IMR-90 (cell line): ENCODE results near the gene OTUD7B. TPM values are rescaled to one million over a fixed set of nuclear protein-coding genes. Genes with fewer than 3 reads are reported as not detected.

Source experiments
- ATAC-seq: fragments of 200-7000 bp; cut with Tn5 transposase; 2 replicates; pipeline ENCODE4 v1.9.1; 2020; ENCODE audit warnings: low read depth, mild to moderate bottlenecking, moderate library complexity
- BruUV-seq: library from RNA; stranded (reverse); fragments of 400-500 nt; replicated peaks from 2 replicates; lab custom pipeline; 2021; lab: Mats Ljungman, UMichigan
- CTCF ChIA-PET: fragments of 300-600 bp; formaldehyde crosslinking; extraction: SDS; loops from one replicate; lab custom pipeline; 2021; ENCODE audit warnings: antibody characterized with exemption; lab: Yijun Ruan, JAX
- POLR2A ChIA-PET: fragments of 300-600 bp; sonication (Branson Sonifier 250); formaldehyde crosslinking; loops from one replicate; lab custom pipeline; 2022; ENCODE audit warnings: antibody characterized with exemption; ENCODE audit not compliant: unreplicated experiment; lab: Charles Lee
- DNase-seq: peaks from one replicate; pipeline ENCODE4 v3.0.0; 2013
- H2AFZ ChIP-seq: replicated peaks from 2 replicates; pipeline ENCODE3; 2013; ENCODE audit warnings: low read length, mild to moderate bottlenecking; ENCODE audit not compliant: poor library complexity
- H2AK5ac ChIP-seq: 2 replicates; pipeline ENCODE4 v1.6.1; 2013; ENCODE audit warnings: low read depth, low read length, inconsistent platforms
- H2AK9ac ChIP-seq: replicated peaks from 2 replicates; pipeline ENCODE3; 2013; ENCODE audit warnings: mild to moderate bottlenecking, low read depth, low read length, moderate library complexity; ENCODE audit not compliant: poor library complexity
- H2BK120ac ChIP-seq: 2 replicates; pipeline ENCODE4 v1.6.1; 2013; ENCODE audit warnings: low read depth, low read length, inconsistent platforms
- H2BK15ac ChIP-seq: 3 replicates; pipeline ENCODE4 v1.6.1; 2013; ENCODE audit warnings: low read depth, low read length, inconsistent platforms
- H2BK20ac ChIP-seq: 2 replicates; pipeline ENCODE4 v1.6.1; 2013; ENCODE audit warnings: low read depth, mild to moderate bottlenecking, inconsistent platforms, low read length, moderate library complexity
- H2BK5ac ChIP-seq: 2 replicates; pipeline ENCODE4 v1.6.1; 2013; ENCODE audit warnings: mild to moderate bottlenecking, low read depth, low read length, inconsistent platforms; ENCODE audit not compliant: poor library complexity, severe bottlenecking
- H3K14ac ChIP-seq: replicated peaks from 2 replicates; pipeline ENCODE4 v1.6.1; 2013; ENCODE audit warnings: low read depth, low read length, inconsistent platforms
- H3K18ac ChIP-seq: 2 replicates; pipeline ENCODE4 v1.6.1; 2013; ENCODE audit warnings: low read depth, low read length, control low read depth
- H3K23ac ChIP-seq: 2 replicates; pipeline ENCODE4 v1.6.1; 2013; ENCODE audit warnings: low read depth, low read length, inconsistent platforms
- H3K27ac ChIP-seq: 2 replicates; pipeline ENCODE4 v1.5.1; 2013; ENCODE audit warnings: mild to moderate bottlenecking, control low read depth, low read length; ENCODE audit not compliant: insufficient read depth
- H3K27me3 ChIP-seq: 2 replicates; pipeline ENCODE4 v1.6.1; 2013; ENCODE audit warnings: low read length; ENCODE audit not compliant: control insufficient read depth, insufficient read depth
- H3K36me3 ChIP-seq: 2 replicates; pipeline ENCODE4 v1.6.1; 2013; ENCODE audit warnings: low read length, mixed read lengths; ENCODE audit not compliant: control insufficient read depth, insufficient read depth
- H3K4ac ChIP-seq: 2 replicates; pipeline ENCODE4 v1.6.1; 2013; ENCODE audit warnings: low read depth, low read length, inconsistent platforms
- H3K4me1 ChIP-seq: 2 replicates; pipeline ENCODE4 v1.6.1; 2013; ENCODE audit warnings: low read length, mixed read lengths; ENCODE audit not compliant: control insufficient read depth, insufficient read depth
- H3K4me2 ChIP-seq: 2 replicates; pipeline ENCODE4 v1.6.1; 2013; ENCODE audit warnings: low read depth, mild to moderate bottlenecking, control low read depth, low read length, moderate library complexity
- H3K4me3 ChIP-seq: 2 replicates; pipeline ENCODE4 v1.5.1; 2013; ENCODE audit warnings: low read depth, mild to moderate bottlenecking, control low read depth, low read length, moderate library complexity; ENCODE audit not compliant: insufficient read depth
- H3K56ac ChIP-seq: 2 replicates; pipeline ENCODE4 v1.6.1; 2013; ENCODE audit warnings: low read length, inconsistent platforms; ENCODE audit not compliant: insufficient read depth; ENCODE audit errors: extremely low read depth
- H3K79me1 ChIP-seq, 2 experiments: 2 replicates each; pipeline ENCODE4 v1.6.1; 2013; ENCODE audit warnings: low read length in 2 of 2, inconsistent platforms in 1 of 2, low read depth in 1 of 2
- H3K9ac ChIP-seq: 2 replicates; pipeline ENCODE4 v1.6.1; 2013; ENCODE audit warnings: low read depth, low read length, control low read depth
- H3K9me1 ChIP-seq: 2 replicates; pipeline ENCODE4 v1.6.1; 2013; ENCODE audit warnings: low read length, inconsistent platforms; ENCODE audit not compliant: insufficient read depth
- H3K9me3 ChIP-seq: 2 replicates; pipeline ENCODE4 v1.6.1; 2013; ENCODE audit warnings: low read length; ENCODE audit not compliant: control insufficient read depth, insufficient read depth
- H4K20me1 ChIP-seq: 2 replicates; pipeline ENCODE4 v1.6.1; 2013; ENCODE audit warnings: low read length, inconsistent platforms; ENCODE audit not compliant: insufficient read depth
- H4K5ac ChIP-seq: 2 replicates; pipeline ENCODE4 v1.6.1; 2013; ENCODE audit warnings: mild to moderate bottlenecking, low read depth, low read length, control low read depth
- H4K8ac ChIP-seq, 2 experiments: 2 replicates each; pipeline ENCODE4 v1.6.1; 2013; ENCODE audit warnings: low read depth in 2 of 2, low read length in 2 of 2, control low read depth in 1 of 2, inconsistent platforms in 1 of 2
- H4K91ac ChIP-seq: 2 replicates; pipeline ENCODE4 v1.6.1; 2013; ENCODE audit warnings: low read depth, low read length, inconsistent platforms; ENCODE audit not compliant: insufficient read depth
- BHLHE40 ChIP-seq: fragments of 150-350 bp; IDR thresholded peaks from 2 replicates; pipeline ENCODE4 v1.6.1; 2016; ENCODE audit warnings: mild to moderate bottlenecking, low read depth, low read length
- CEBPB ChIP-seq: IDR thresholded peaks from 2 replicates; pipeline ENCODE4 v1.6.1; 2012; ENCODE audit warnings: low read depth, low read length, improper control_type of control experiment
- CHD1 ChIP-seq: IDR thresholded peaks from 2 replicates; pipeline ENCODE4 v1.6.1; 2012; ENCODE audit warnings: low read depth, low read length, improper control_type of control experiment
- NFE2L2 ChIP-seq: fragments of 150-350 bp; IDR thresholded peaks from 2 replicates; pipeline ENCODE4 v1.6.1; 2016; ENCODE audit warnings: low read depth, mild to moderate bottlenecking, low read length
- POLR2A ChIP-seq: IDR thresholded peaks from 2 replicates; pipeline ENCODE4 v1.6.1; 2012; ENCODE audit warnings: mild to moderate bottlenecking, low read depth, low read length
- RCOR1 ChIP-seq: IDR thresholded peaks from 2 replicates; pipeline ENCODE4 v1.6.1; 2012; ENCODE audit warnings: mild to moderate bottlenecking, low read length, improper control_type of control experiment; ENCODE audit not compliant: insufficient replicate concordance
- RFX5 ChIP-seq: IDR thresholded peaks from 2 replicates; pipeline ENCODE4 v1.8.0; 2012; ENCODE audit warnings: low read depth, mild to moderate bottlenecking, low read length, moderate library complexity
- SMC3 ChIP-seq: fragments of 150-350 bp; IDR thresholded peaks from 2 replicates; pipeline ENCODE4 v1.6.1; 2016; ENCODE audit warnings: low read depth, mild to moderate bottlenecking, antibody characterized with exemption, low read length, moderate library complexity
- WGBS, 2 experiments: methylation state at CpG; one replicate each; pipeline versions ENCODE4 v1.1.5 to v1.1.7; 2013; ENCODE audit warnings: missing lambda C conversion rate in 2 of 2; ENCODE audit not compliant: insufficient read length in 1 of 2; ENCODE audit errors: extremely low coverage in 2 of 2; 5-methylcytosine and 5-hydroxymethylcytosine counted together
- dilution Hi-C: fragments of 300-500 bp; cut with HindIII; formaldehyde crosslinking; loops from one replicate; pipeline ENCODE4 v1.14.3; 2018; ENCODE audit warnings: low sequenced_read_pairs; ENCODE audit not compliant: unreplicated experiment
- in situ Hi-C: fragments of 300-500 bp; cut with MboI; formaldehyde crosslinking; loops from 3 replicates; pipeline ENCODE4 v1.14.3; 2019; ENCODE audit warnings: low sequenced_read_pairs, inconsistent platforms, mixed read lengths
- intact Hi-C: fragments of 100-400 bp; cut with micrococcal nuclease; formaldehyde crosslinking; loops from 2 replicates; pipeline ENCODE4 v1.10.0; 2022
- polyA plus RNA-seq, 3 experiments: library from polyadenylated mRNA; depleted of rRNA; stranded (reverse); fragments of >200 nt; gene quantifications; 2 replicates each; pipeline ENCODE4 v1.2.3, GENCODE V29; 2012; ENCODE audit warnings: low replicate concordance in 1 of 3
- total RNA-seq: library from RNA; depleted of rRNA; stranded (reverse); fragments of >200 nt; gene quantifications from 2 replicates; pipeline ENCODE4 v1.2.3, GENCODE V29; 2012
- TF ChIP-seq, protein P1 (sequence below): conservative IDR thresholded peaks from 2 replicates; pipeline ENCODE4 v1.5.1; 2012; ENCODE audit warnings: mild to moderate bottlenecking, low read depth, low read length, improper control_type of control experiment

Gene OTUD7B
- total and polyA plus RNA-seq, 2 of the 4 experiments (the other 2 are of a cell fraction), result 7.5 to 18.6 TPM

DNA sequence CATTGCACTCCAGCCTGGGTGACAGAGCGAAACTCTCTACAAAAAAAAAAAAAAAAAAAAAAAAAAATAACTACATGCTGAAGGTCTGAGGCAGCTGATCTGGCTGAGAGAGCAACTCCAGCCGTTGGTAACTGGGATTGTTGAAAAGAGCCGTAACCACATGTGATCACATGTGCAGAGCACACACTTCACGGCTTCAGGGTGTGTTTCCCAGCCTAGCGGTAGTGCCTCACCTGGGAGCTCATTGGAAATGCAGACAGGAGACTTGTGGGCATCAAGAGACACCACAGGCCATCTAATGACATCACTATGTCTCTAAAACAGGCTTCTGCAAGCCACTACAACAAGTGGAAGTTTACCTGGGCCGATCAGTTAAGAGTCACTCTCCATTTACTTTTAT lies 11.8 kb upstream of the OTUD7B start:
- H3K4me2 ChIP-seq, result no peak overlapping the region
- ChIA-PET POLR2A (no interaction called here), CTCF (no interaction called here)
- DNase-seq (no peak), ATAC-seq (no peak)
- H3K79me1 ChIP-seq, result no peaks in the 10 kb centered on the region
- in situ Hi-C loops, result no loop called here
- H3K14ac ChIP-seq, result no peak overlapping the region; the same call in 1 of the 2 replicates
- H3K4me3 ChIP-seq, result no peak overlapping the region
- no peak overlapping the region for H3K4ac ChIP-seq
- H3K4me1 ChIP-seq, result no peaks in the 10 kb centered on the region
- H4K8ac ChIP-seq, result no peak overlapping the region
- H3K23ac ChIP-seq, result no peak overlapping the region
- H2BK5ac ChIP-seq, result no peak overlapping the region
- no peak overlapping the region for H3K27ac ChIP-seq
- no peak overlapping the region for H2BK20ac ChIP-seq
- H3K9me1 ChIP-seq, result no peaks in the 10 kb centered on the region
- no peak overlapping the region for H2AK5ac ChIP-seq
- BruUV-seq, result no TSS peak
- H3K56ac ChIP-seq, result no peak overlapping the region
- H2AFZ ChIP-seq, result no peak overlapping the region
- no peak overlapping the region for H2BK120ac ChIP-seq
- no peaks in the 10 kb centered on the region for H3K27me3 ChIP-seq
- no peaks in the 10 kb centered on the region for H3K9me3 ChIP-seq
- H3K18ac ChIP-seq, result no peak overlapping the region
- no peak overlapping the region for H4K91ac ChIP-seq
- dilution Hi-C loops, result no loop called here
- H2AK9ac ChIP-seq, result no peak overlapping the region
- TF ChIP-seq NFE2L2 (no peak), RCOR1 (no peak), BHLHE40 (no peak), CHD1 (no peak), SMC3 (no peak), POLR2A (no peak), RFX5 (no peak), CEBPB (no peak)
- TF ChIP-seq, protein P1, sequence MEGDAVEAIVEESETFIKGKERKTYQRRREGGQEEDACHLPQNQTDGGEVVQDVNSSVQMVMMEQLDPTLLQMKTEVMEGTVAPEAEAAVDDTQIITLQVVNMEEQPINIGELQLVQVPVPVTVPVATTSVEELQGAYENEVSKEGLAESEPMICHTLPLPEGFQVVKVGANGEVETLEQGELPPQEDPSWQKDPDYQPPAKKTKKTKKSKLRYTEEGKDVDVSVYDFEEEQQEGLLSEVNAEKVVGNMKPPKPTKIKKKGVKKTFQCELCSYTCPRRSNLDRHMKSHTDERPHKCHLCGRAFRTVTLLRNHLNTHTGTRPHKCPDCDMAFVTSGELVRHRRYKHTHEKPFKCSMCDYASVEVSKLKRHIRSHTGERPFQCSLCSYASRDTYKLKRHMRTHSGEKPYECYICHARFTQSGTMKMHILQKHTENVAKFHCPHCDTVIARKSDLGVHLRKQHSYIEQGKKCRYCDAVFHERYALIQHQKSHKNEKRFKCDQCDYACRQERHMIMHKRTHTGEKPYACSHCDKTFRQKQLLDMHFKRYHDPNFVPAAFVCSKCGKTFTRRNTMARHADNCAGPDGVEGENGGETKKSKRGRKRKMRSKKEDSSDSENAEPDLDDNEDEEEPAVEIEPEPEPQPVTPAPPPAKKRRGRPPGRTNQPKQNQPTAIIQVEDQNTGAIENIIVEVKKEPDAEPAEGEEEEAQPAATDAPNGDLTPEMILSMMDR, result no peak
- no peak overlapping the region for H3K9ac ChIP-seq
- no peak overlapping the region for H2BK15ac ChIP-seq
- intact Hi-C loops, result no loop called here
- H4K5ac ChIP-seq, result no peak overlapping the region
- no peaks in the 10 kb centered on the region for H3K36me3 ChIP-seq
- no peaks in the 10 kb centered on the region for H4K20me1 ChIP-seq
- 38% methylated on average over 2 of the region's 6 CpGs; no CpG with 5 or more reads in 1 of the 2 experiments for WGBS, 2 experiments
